ENCODE measurements around the gene LYSMD1.

LYSMD1 gene

GRCh38 chr1:151132335-151133017 is 33.2 kb downstream of the LYSMD1 start:
- no peak for TF ChIP-seq CTCF (IDR thresholded peaks at IDR 0.05; ENCODE audit: low read depth, low read length, missing control alignments)
- no peak for DNase-seq (ENCODE audit: low read depth)
- H3K4me3 ChIP-seq (ENCODE audit: low read depth, low read length), result no peak overlapping the region
- in situ Hi-C loops (cut with HindIII; ENCODE audit: low sequenced_read_pairs), result no loop called here

GRCh38 chr1:151131701-151132334 is 33.9 kb downstream of the LYSMD1 start:
- peak overlapping the region; percentile 27 for H3K4me3 ChIP-seq (ENCODE audit: low read depth, low read length)
- in situ Hi-C loops (cut with HindIII; ENCODE audit: low sequenced_read_pairs), result no loop called here
- no peak for TF ChIP-seq CTCF (IDR thresholded peaks at IDR 0.05; ENCODE audit: low read depth, low read length, missing control alignments)
- no peak for DNase-seq (ENCODE audit: low read depth)

GRCh38 chr1:151130987-151131586 is 34.6 kb downstream of the LYSMD1 start:
- peak overlapping the region; percentile 27 for H3K4me3 ChIP-seq (ENCODE audit: low read depth, low read length)
- no peak for TF ChIP-seq CTCF (IDR thresholded peaks at IDR 0.05; ENCODE audit: low read depth, low read length, missing control alignments)
- in situ Hi-C loops (cut with HindIII; ENCODE audit: low sequenced_read_pairs), result no loop called here
- DNase-seq (ENCODE audit: low read depth), result peak; percentile 69

- TF ChIP-seq CTCF (IDR thresholded peaks at IDR 0.05; ENCODE audit: low read depth, low read length, missing control alignments), result no peak
- in situ Hi-C loops (cut with HindIII; ENCODE audit: low sequenced_read_pairs), result no loop called here
- DNase-seq (ENCODE audit: low read depth), result no peak
- no peak overlapping the region for H3K4me3 ChIP-seq (ENCODE audit: low read depth, low read length)
Measured at GRCh38 chr1:151128800-151129199, 36.9 kb downstream of the LYSMD1 start.

- H3K4me3 ChIP-seq (ENCODE audit: low read depth, low read length), result no peak overlapping the region
- no peak for DNase-seq (ENCODE audit: low read depth)
- no peak for TF ChIP-seq CTCF (IDR thresholded peaks at IDR 0.05; ENCODE audit: low read depth, low read length, missing control alignments)
- in situ Hi-C loops (cut with HindIII; ENCODE audit: low sequenced_read_pairs), result no loop called here
Measured at GRCh38 chr1:151124763-151125403, 40.8 kb downstream of the LYSMD1 start.

- TF ChIP-seq CTCF (IDR thresholded peaks at IDR 0.05; ENCODE audit: low read depth, low read length, missing control alignments), result no peak
Measured at GRCh38 chr1:151113877-151114276, 51.8 kb downstream of the LYSMD1 start.

More at GRCh38 chr1:151113877-151114276, 51.8 kb downstream of the LYSMD1 start:
- no peak overlapping the region for H3K4me3 ChIP-seq (ENCODE audit: low read depth, low read length)
- no peak for DNase-seq (ENCODE audit: low read depth)
- in situ Hi-C loops (cut with HindIII; ENCODE audit: low sequenced_read_pairs), result no loop called here

Data from astrocyte of the cerebellum (primary cell).